NCI-H187 (cell line): Measurements from ENCODE around the gene FAM53A.

Experiments
- DNase-seq, 2 experiments: peaks; one replicate each; lab custom pipeline; 2025; lab: John Stamatoyannopoulos, UW

The FAM53A gene, protein sequence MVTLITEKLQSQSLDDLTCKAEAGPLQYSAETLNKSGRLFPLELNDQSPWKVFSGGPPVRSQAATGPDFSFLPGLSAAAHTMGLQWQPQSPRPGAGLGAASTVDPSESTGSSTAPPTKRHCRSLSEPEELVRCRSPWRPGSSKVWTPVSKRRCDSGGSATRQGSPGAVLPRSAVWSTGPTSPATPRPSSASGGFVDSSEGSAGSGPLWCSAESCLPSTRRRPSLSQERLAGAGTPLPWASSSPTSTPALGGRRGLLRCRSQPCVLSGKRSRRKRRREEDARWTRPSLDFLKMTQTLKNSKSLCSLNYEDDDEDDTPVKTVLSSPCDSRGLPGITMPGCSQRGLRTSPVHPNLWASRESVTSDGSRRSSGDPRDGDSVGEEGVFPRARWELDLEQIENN

DNA sequence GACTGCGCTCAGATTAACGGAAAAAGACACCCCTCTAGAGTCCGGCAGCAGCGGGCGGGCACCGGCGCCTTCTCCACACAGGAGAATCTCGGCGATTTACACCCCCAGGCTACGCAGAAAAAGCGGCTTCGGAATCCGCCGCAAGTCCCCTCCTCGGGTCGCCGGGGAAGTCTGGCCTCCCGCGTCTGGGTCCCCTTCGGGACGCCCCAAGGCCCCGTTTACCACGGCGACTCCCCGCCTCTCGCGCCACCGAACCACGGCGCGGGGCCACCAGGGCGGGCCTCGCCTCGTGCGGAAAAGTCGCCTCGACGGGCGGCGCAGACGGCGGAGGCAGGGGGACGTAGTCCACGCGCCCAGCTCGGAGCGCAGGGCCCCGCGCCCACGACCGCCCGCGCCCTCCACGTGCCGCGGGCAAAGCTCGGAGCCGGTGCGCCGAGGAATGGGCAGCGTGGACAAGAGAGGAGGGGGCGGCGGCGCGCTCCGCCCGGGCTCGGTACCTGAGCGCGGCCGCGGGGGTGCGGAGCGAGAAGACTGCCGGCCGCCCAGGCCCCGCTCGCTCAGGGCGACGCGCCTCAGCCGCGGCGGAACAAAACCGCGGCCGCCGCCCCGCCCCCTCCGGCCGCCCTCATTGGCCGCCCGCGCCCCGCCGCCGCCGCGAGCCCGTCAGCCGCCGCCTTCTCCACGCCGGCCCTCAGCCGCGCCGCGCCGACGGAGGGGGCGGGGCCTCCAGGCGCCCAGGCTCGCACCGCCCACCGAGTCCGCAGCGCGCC is at the start of gene FAM53A:
Gene FAM53A, minus strand, starts transcription at position 578 of the 770 bp plus-strand sequence. CDS start 15,572 bp downstream, outside the sequence.
- DNase-seq = peak; percentile 75 to 92

DNA sequence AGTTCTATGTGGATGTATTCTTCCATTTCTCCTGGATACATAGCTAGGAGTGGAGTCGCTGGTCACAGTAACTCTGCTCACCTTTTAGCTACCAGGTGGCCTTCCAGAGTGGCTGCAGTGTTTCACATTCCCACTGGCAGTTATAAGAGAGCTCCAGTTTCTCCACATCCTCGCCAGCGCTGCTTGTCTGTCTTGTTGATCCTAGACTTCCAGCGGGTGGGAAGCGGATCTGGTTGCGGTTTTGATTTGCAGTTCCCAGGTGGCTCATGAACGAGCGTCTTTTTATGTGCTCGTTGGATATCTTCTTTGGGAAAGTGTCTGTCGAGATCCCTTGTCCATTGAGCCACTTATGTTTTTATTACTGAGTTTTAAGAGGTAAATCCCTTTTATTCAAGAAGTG is 48.8 kb upstream of the FAM53A start:
- DNase-seq = no peak

DNA sequence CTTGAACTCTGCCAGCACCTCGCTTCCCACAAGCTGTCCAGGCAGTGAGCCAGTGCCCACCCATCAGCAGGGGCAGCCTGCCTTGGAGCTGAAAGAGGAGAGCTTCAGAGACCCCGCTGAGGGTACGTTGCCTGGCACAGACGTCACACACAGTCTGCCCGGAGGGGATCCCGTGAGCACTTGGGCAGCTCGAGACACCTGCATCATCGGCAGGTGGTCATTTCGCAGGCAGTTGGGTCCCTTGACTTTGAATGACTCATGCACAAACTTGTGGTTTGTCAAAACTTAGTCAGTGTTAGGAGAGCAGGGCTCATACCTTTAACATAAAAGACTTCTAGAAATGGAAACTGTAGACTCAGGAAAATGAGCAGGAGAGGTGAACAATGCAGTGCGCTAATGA is 47.1 kb upstream of the FAM53A start:
- DNase-seq = no peak

DNA sequence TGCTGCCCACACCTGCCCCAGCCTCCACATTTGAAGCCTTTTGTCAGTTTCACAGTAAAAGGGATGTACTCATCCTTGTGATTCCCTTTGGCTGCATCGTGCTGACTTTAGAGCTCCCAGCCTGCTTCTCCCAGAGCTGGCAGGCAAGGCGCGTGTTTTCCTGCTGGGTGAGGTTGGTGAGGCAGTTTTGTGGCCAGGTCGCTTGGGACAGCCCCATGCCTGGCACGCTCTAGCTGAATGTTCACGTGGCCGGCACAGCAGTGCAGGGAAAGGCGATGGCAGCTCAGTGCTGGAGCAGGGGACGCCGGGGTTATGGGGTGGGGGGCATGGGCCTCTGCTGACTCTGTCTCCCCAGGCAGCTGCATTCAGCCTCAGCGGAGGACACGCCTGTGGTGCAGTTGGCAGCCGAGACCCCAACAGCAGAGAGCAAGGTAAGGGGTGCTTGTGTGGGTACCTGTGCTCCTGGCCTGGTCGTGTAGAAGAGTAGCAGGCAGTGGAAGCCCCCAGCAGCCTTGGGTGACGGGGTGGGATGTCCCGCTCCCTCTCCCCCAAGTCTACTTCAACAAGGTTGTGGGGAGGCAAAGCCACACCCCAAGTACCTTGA is 46.5 kb upstream of the FAM53A start:
- DNase-seq = no peak

DNA sequence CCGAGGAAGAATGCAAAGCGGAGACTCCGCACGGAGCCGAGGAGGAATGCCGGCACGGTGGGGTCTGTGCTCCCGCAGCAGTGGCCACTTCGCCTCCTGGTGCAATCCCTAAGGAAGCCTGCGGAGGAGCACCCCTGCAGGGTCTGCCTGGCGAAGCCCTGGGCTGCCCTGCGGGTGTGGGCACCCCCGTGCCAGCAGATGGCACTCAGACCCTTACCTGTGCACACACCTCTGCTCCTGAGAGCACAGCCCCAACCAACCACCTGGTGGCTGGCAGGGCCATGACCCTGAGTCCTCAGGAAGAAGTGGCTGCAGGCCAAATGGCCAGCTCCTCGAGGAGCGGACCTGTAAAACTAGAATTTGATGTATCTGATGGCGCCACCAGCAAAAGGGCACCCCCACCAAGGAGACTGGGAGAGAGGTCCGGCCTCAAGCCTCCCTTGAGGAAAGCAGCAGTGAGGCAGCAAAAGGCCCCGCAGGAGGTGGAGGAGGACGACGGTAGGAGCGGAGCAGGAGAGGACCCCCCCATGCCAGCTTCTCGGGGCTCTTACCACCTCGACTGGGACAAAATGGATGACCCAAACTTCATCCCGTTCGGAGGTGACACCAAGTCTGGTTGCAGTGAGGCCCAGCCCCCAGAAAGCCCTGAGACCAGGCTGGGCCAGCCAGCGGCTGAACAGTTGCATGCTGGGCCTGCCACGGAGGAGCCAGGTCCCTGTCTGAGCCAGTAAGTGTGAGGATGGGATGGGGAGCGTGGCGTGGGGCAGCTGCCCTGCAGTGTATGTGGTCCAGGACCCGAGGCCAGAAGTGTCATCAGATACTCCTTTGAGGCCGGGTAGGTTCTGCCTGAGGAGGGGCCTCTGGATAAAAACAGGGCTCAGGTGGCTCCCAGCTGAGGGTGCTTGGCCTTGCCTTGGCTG is 44.2 kb upstream of the FAM53A start:
- DNase-seq = no peak

DNA sequence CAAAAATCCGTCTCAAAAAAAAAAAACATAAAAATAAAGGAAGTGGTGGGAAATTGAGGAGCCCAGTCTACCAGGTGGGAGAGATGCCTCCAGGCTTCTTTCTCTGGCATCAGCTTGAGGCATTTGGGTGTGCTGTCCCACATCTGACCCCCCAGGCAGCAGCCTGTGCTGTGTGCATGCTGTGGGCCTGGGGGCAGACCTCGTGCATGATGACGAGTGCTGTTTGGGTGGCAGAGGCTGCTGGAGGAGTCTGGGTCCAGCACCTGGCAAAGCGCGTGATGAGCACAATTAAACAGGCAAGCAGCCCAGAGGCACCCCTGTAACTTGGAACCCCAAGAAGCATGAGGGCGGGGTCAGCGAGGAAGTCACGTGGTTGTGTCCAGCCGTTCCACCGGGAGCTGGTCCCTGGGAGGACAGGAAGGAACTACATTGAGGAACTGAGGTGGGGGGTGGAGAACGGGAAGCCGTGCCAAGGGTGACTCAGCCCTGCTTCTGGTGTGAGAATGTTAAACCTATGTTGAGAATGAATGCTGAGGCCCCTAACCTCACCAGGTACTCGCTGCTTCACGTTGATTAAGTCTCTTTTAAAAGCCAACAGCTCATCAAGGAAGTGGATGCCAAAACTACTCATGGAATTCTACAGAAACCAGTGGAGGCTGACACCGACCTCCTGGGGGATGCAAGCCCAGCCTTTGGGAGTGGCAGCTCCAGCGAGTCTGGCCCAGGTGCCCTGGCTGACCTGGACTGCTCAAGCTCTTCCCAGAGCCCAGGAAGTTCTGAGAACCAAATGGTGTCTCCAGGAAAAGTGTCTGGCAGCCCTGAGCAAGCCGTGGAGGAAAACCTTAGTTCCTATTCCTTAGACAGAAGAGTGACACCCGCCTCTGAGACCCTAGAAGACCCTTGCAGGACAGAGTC is 43.3 kb upstream of the FAM53A start:
- no peak for DNase-seq

DNA sequence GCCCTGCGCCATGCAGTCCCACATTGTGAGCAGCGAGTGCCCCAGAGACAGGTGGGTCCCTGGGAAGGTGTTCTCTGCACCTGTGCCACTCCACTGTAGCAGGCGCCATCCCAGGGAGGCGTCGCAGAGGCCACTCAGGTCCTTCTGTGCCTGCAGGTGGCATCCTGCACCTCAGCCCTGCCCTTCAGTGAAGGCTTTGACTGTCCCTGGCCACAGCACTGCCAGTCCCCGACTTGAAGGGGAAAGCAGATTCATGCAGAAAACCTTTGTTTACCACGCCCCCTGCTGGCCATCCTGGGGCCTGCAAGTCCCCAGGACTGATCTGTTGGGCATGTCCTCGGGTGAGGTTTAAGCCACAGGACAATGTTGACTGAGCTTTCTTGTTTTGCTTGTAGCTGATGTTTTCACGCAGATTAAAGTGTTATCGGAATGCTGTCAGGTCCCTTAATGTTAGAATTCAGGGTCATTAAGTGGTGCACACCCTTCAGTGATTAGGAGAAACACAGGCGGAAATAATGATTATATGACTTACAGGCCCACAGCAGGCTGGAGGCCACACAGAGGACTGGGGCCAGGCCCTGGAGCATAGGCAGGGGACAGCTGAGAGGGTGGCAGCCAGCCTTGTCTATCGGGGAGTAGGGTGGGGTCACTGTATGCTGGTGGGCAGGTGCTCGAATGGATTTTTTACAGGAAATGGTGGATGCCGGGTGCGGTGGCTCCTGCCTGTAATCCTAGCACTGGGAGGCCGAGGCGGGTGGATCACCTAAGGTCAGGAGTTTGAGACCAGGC is 42.2 kb upstream of the FAM53A start:
- DNase-seq = peak; percentile 63 to 66

DNA sequence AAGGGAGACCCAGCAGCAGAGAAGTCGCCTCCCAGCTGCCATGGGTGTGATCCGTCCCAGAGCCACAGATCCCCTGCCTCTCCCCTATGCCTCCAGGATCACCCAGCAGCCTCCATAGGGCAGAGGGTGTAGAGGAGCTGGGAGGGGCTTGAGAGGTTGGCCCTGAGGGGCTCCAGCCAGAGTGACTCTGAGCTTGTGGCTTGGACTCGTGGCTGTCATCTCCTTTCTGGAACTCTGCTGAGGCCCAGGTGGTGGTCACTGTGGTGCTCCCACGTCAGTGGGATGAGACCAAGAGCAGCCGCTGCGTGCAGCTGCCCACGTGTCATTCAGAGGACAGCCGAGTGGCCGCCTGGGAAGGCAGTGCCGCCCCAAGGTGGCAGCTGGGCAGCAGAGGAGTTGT is 41.4 kb upstream of the FAM53A start:
- no peak for DNase-seq

DNA sequence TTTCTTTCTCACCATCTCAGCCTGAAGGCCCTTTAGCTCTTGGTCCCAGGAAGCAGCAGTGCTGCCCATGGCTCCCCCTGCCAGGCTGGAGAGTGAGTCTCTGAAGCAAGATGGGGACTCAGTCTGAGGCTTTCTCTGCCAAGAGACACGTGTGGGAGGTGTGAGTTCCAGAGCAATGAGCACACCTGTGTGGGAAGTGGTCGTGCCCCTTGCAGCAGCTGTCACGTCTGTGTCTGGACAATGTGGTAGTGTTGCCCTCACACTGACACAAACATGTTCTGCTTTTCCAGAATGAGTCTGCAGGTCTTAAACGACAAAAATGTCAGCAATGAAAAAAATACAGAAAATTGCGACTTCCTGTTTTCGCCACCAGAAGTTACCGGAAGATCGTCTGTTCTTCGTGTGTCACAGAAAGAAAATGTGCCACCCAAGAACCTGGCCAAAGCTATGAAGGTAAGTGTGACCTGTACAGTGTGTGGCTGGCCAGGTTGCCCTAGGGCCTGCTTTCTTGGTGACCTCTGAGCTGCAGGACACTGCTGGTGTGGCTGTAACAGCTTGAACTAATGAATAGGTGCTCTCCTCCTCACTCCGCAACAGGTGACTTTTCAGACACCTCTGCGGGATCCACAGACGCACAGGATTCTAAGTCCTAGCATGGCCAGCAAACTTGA is 39.2 kb upstream of the FAM53A start:
- no peak for DNase-seq

DNA sequence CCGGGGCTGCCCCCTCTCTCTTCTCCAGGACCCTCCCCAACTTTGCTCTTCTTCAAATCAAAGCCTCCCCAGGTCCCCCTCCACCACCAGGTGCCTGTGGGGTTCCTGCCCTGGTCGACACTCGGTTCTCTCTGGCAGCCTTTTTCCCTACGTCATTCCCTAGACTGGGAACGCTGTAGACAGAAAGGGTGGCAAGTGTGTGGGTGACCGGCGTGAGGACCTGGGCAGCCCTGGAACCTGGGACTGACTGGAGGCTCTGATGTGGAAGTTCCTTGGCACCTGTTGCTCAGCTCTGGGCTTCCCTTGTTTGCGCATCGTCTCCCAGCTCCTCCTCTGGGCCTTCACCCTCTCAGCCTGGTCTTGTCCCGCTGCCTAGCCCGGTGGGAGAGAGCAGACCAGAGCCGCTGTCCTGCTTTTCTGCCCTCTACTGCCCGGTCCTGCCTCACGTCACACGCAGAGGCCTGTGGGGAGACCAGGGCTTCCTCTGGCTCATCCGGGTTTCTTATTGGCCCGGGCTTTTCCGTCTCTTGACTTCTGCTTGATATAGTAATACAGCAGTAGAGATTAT is 38.5 kb upstream of the FAM53A start:
- DNase-seq = no peak

DNA sequence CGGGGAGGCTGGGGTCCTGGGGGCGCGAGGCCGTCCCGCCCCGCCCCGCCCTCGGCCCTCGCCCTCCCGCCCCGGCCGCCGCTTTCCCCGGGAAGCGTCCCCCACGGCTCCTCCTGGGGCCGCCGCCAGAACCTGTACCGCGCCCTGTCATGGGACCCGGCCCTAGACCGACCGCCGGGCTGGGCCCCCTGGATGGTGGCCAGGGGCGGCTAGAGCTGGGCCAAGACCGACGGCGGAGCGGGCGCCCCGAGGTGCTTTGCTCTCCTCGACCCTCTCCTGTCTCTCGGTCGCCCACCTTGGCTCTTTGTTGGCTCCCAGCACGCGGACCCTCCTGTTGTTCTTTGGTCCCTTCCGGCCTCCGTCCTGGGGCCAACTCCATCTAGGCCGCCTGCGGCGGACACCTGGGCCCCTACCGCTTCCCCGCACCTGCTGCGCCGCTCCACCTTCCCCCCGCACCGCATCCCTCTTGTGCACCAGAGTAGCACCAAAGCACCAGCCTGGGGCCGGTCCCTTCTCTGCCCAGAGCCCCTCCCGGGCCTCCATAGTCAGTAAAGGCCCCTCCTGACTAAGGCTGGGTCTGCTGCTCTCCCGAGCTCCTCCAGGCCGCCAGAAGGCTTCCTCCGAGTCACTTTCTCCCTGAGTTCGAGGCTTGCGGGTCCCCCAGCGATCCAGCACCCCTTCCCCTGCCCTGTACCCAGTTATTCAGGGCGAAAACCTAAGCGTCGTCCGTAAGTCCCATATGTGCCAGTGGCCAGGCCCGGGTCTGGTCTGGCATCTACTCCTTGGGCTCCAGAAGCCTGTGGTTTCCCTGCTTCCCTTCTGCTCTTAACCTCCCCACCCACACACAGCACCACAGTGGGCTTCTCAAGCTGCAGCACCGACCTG is 37.8 kb upstream of the FAM53A start:
- no peak for DNase-seq

DNA sequence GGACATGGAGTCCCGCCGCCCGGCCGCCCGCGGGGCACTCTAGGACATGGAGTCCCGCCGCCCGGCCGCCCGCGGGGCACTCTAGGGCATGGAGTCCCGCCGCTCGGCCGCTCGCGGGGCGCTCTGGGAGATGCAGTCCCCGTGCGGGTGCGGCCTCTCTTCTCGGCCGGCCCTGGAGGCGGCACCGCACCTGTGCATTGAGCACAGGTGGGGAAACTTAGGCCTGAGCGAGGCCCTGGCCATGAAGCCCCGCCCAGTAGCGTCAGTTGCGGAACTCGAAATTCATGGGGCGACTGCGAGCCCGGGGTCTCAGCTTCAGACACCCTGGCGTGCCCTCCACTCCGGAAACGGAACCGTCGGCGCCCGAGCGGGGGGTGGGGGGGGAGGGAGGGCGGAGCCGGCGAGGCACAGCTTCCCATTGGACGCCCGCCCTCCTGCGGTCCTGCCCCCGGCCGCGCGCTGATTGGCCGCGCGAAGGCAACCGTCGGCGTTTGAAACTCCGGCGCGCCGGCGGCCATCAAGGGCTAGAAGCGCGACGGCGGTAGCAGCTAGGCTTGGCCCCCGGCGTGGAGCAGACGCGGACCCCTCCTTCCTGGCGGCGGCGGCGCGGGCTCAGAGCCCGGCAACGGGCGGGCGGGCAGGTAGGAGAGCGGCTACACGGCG is 37.0 kb upstream of the FAM53A start, which contains the start of the genes TACC3 and TMEM129:
Gene TACC3, plus strand, starts transcription at position 519 of the 663 bp plus-strand sequence. CDS start 1,901 bp downstream, outside the sequence.
Gene TMEM129, minus strand, starts transcription at position 321 of the 663 bp plus-strand sequence. CDS start 486 bp downstream, outside the sequence.
- peak; percentile 92 to 98 for DNase-seq

DNA sequence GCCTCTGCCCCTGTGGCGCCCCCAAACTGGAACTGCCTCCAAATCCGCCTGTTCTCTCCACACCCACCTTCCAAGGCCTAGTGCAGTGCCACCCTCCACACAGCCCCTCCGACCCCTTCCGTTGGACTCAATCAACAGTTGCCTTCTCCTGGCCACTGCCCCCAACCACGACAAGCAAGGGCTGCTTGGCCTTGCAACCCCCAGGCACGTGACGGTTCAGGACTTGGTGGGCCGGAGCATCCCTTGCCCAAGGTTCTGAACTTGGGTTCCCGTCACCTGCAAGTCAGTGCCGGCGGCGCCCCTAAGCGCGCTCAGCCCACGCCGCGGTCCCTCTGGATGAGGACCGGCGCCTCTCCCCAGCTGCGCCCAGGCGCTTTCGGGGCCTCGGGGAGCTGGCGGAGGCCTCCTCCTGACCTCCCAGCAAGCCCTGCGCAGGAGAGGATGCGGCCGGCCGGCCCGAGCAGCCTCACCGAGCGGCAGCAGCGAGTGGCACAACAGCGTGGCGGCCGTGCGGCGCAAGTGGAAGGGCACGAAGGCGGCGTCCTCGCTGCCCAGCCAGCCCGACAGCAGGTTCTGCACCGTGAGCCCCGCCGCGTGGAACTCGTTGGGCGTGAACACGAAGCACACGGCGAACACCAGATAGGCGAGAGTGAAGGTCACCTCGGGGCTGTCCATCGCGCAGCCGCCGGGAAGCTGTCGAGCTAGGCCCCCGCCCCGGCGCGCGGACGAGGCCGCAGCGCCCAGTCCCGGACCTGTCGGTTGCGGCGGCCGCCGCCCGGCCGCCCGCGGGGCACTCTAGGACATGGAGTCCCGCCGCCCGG is 36.3 kb upstream of the FAM53A start:
- DNase-seq = no peak

DNA sequence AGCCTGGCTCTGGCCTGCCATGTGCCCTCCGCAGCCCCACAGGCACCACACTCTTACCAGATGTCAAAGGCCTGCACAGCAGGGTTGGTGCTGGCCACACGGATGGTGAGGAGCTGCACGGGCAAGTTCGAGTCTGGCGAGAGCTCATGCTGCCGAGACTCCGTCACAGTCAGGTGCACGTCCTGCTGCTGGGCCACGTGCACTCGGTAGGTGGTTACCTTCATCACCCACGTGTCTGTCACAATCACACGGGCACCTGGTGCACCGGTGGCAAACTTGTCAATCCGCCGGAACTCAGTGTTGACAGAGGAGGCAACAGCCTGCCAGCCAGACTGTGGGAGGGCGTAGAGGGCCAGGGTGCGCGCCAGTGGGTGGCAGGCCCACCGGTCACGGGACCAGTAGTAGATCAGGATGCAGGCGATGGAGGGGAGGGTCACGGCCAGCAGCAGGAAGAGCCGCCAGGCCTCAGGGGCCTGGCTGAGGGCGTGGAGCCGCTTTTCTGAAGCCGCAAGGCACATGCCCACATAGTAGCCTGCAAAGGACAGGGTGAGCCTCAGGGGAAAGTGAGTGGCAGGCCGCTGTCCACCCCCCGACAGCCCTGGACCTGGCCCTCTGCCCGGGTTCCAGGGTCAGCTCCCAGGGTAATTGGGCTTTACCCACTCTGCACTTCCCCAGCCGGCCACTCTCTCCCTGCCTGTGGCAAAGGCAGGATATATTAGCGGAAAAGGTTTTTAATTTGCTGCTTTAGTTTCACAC is 34.2 kb upstream of the FAM53A start:
- DNase-seq = no peak
